Measurements from ENCODE around the gene TMEM143.

TMEM143 gene

GRCh38 chr19:48359123-48359522, 4.6 kb downstream of the TMEM143 start:
- Histone ChIP-seq H3K4me3 (no peak overlapping the region), H3K36me3 (replicated peaks) (no peaks in the 10 kb centered on the region; the same call in 1 of the 2 replicates), H3K4me1 (peaks cover 9% of the 10 kb centered on the region), H3K27me3 (ENCODE audit: low read depth) (no peaks in the 10 kb centered on the region), H3K9me3 (no peaks in the 10 kb centered on the region)
- no peak for DNase-seq (ENCODE audit: low spot score in 2 of 2)
- in situ Hi-C loops (cut with MboI; ENCODE audit: low sequenced_read_pairs), result no loop called here

DNA sequence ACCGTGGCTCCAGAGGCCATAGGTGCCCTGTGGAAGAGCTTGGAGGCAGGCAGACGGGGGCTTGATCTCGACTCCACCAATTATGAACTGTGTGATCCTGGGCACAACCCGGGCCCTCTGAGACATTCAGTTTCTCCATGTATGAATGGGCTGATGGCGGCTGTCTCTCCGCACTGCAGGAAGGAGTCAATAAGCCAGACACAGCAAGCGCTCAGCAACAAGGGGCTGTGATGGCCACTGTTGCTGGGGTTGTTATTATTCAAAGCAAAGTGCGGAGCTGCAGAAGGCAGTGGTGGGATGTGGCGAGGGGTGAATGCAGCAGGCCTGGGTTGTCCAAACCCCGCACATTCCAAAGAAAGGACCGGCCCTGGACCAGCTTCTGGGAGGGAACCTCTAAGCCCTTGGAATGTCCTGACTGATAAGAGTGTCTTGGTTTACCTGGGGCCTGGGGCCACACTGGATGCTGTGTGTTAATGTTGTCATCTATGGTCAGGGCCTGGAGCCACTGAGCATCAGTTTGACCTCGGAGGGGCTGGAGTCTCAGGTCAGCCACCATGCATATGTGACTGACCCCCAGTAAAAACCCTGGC, 8.3 kb downstream of the TMEM143 start:
- no peak for DNase-seq (ENCODE audit: low spot score in 2 of 2)
- Histone ChIP-seq H3K4me1 (no peaks in the 10 kb centered on the region), H3K36me3 (replicated peaks) (no peaks in the 10 kb centered on the region), H3K4me3 (no peak overlapping the region), H3K27me3 (ENCODE audit: low read depth) (no peaks in the 10 kb centered on the region), H3K9me3 (no peaks in the 10 kb centered on the region)
- in situ Hi-C loops (cut with MboI; ENCODE audit: low sequenced_read_pairs), result no loop called here

- in situ Hi-C loops (cut with MboI; ENCODE audit: low sequenced_read_pairs), result no loop called here
- H3K36me3 ChIP-seq (replicated peaks), result no peaks in the 10 kb centered on the region
- no peaks in the 10 kb centered on the region for H3K9me3 ChIP-seq
- H3K27me3 ChIP-seq (ENCODE audit: low read depth), result no peaks in the 10 kb centered on the region
- DNase-seq (ENCODE audit: low spot score in 2 of 2), result peak in 1 of 2 experiments; percentile 26
- H3K4me1 ChIP-seq, result no peaks in the 10 kb centered on the region
- H3K4me3 ChIP-seq, result no peak overlapping the region
Observed at GRCh38 chr19:48354332-48354992, 9.3 kb downstream of the TMEM143 start.

DNA sequence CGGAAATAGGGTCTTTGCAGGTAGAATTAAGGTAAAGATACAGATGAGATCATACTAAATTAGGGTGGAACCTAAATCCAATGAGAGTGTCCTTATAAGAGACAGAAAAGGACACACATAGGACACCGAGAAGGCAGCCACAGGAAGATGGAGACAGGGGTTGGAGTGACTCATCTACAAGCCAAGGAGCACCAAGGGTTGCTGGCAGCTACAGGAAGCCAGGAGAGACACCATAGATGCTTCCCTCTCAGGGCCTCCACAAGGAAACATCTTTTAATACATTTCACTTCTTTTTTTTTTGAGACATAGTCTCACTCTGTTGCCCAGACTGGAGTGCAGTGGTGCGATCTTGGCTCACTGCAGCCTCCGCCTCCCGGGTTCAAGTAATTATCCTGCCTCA, 10.1 kb downstream of the TMEM143 start:
- DNase-seq (ENCODE audit: low spot score in 2 of 2), result no peak
- Histone ChIP-seq H3K4me3 (no peak overlapping the region), H3K4me1 (no peaks in the 10 kb centered on the region), H3K9me3 (no peaks in the 10 kb centered on the region), H3K27me3 (ENCODE audit: low read depth) (no peaks in the 10 kb centered on the region), H3K36me3 (replicated peaks) (no peaks in the 10 kb centered on the region)
- in situ Hi-C loops (cut with MboI; ENCODE audit: low sequenced_read_pairs), result no loop called here

DNA sequence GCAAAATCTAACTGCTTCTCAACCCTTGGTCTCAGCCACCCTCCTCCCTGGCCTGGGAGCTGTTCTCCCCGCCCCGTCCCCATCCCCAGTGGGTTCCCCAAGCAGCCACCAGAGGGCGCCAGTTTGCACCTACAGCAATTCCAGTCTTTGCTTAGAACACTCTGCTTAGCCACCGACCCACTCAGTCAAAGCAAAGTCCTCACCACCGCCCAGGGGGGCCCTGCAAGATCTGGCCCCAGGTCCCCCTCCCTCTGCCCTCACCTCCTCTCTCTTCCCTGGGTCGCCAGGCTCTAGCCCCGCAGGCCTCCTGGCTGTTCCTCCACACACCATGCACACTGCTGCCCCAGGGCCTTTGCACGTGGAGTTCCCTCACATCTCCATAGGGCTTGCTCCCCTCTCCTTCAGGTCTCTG, 12.4 kb downstream of the TMEM143 start:
- Histone ChIP-seq H3K4me1 (no peaks in the 10 kb centered on the region), H3K4me3 (no peak overlapping the region), H3K27me3 (ENCODE audit: low read depth) (no peaks in the 10 kb centered on the region), H3K36me3 (replicated peaks) (no peaks in the 10 kb centered on the region), H3K9me3 (no peaks in the 10 kb centered on the region)
- DNase-seq (ENCODE audit: low spot score in 2 of 2), result peak; percentile 47 to 91
- in situ Hi-C loops (cut with MboI; ENCODE audit: low sequenced_read_pairs), result no loop called here

GRCh38 chr19:48350856-48351255, 12.9 kb downstream of the TMEM143 start:
- Histone ChIP-seq H3K9me3 (no peaks in the 10 kb centered on the region), H3K4me1 (no peaks in the 10 kb centered on the region), H3K36me3 (replicated peaks) (no peaks in the 10 kb centered on the region), H3K27me3 (ENCODE audit: low read depth) (no peaks in the 10 kb centered on the region), H3K4me3 (no peak overlapping the region)
- in situ Hi-C loops (cut with MboI; ENCODE audit: low sequenced_read_pairs), result no loop called here
- no peak for DNase-seq (ENCODE audit: low spot score in 2 of 2)

DNA sequence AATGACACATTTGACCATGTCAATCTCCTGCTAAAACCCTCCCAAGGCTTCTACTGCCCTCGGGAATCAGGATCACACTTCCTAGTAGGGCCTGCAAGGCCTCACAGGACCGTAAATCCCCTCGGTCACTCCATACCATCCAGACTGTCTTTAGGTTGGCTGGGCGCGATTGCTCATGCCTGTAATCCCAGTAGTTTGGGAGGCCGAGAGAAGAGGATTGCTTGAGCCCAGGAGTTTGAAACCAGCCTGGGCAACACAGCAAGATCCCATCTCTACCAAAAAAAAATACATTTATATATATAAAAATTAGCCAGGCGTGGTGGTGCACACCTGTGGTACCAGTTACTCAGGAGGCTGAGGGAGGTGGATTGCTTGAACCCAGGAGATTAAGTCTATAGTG, 15.0 kb downstream of the TMEM143 start:
- H3K9me3 ChIP-seq, result no peaks in the 10 kb centered on the region
- no peaks in the 10 kb centered on the region for H3K27me3 ChIP-seq (ENCODE audit: low read depth)
- in situ Hi-C loops (cut with MboI; ENCODE audit: low sequenced_read_pairs), result no loop called here
- no peaks in the 10 kb centered on the region for H3K36me3 ChIP-seq (replicated peaks)
- no peak for DNase-seq (ENCODE audit: low spot score in 2 of 2)
- no peak overlapping the region for H3K4me3 ChIP-seq
- H3K4me1 ChIP-seq, result no peaks in the 10 kb centered on the region

- H3K4me3 ChIP-seq, result no peak overlapping the region
- H3K27me3 ChIP-seq (ENCODE audit: low read depth), result no peaks in the 10 kb centered on the region
- in situ Hi-C loops (cut with MboI; ENCODE audit: low sequenced_read_pairs), result no loop called here
- H3K4me1 ChIP-seq, result no peaks in the 10 kb centered on the region
- no peaks in the 10 kb centered on the region for H3K9me3 ChIP-seq
- no peaks in the 10 kb centered on the region for H3K36me3 ChIP-seq (replicated peaks)
- no peak for DNase-seq (ENCODE audit: low spot score in 2 of 2)
Observed at GRCh38 chr19:48348045-48348444, 15.7 kb downstream of the TMEM143 start.

GRCh38 chr19:48346191-48346590, 17.5 kb downstream of the TMEM143 start:
- in situ Hi-C loops (cut with MboI; ENCODE audit: low sequenced_read_pairs), result no loop called here
- Histone ChIP-seq H3K27me3 (ENCODE audit: low read depth) (no peaks in the 10 kb centered on the region), H3K9me3 (no peaks in the 10 kb centered on the region), H3K4me3 (no peak overlapping the region), H3K36me3 (replicated peaks) (no peaks in the 10 kb centered on the region), H3K4me1 (no peaks in the 10 kb centered on the region)
- DNase-seq (ENCODE audit: low spot score in 2 of 2), result no peak

DNA sequence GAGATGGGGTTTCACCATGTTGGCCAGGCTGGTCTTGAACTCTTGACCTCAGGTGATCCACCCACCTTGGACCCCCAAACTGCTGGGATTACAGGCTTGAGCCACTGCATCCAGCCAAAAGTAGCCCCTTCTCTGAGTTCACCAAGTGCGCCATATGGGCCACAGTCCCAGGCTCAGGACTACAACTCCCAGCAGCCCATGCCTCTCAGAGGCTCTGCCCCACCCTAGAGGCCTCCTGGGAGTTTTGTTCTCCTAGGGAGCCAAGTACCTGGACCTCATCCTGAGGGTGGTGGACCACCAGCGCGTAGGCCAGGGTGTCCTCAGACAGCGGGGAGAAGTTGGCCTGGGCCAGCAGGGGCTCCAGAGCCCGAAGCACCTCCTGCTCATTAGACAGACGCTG, 18.8 kb downstream of the TMEM143 start:
- in situ Hi-C loops (cut with MboI; ENCODE audit: low sequenced_read_pairs), result no loop called here
- no peaks in the 10 kb centered on the region for H3K27me3 ChIP-seq (ENCODE audit: low read depth)
- no peaks in the 10 kb centered on the region for H3K9me3 ChIP-seq
- DNase-seq (ENCODE audit: low spot score in 2 of 2), result peak in 1 of 2 experiments; percentile 44
- no peaks in the 10 kb centered on the region for H3K4me1 ChIP-seq
- no peaks in the 10 kb centered on the region for H3K36me3 ChIP-seq (replicated peaks)
- no peak overlapping the region for H3K4me3 ChIP-seq

DNA sequence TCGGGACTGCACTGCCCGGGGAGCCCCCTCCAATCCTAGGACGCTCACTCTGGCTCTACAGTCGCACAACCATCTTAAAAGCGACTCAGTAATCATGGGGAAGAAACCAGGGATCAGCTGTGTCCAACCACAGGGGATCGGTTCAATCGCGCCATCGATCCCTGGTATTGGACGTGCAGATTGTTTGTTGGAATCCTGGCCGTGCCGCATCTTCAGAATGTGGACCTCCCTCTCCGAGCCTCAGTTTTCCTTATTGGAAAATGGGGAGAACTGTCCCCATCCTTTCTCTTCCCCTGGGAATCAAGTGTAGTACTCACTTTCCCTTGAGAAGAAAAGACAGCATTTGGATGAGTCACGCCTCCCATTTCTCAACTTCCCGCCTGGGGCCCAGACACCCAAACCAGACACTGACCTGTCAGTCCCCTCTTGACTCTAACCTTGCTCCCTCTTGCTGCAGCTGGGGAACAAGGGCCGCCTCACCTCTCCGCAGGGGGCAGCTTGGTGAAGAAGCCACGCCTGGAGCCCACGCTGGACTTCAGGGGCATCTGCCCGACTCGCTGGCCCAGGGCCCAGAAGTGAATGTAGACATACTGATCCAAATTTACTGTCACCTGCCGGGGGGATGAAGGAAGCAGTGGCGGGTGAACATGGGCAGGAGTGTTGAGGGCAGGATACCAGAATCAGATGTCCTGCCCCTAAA, 20.7 kb downstream of the TMEM143 start:
- DNase-seq (ENCODE audit: low spot score in 2 of 2), result no peak

DNA sequence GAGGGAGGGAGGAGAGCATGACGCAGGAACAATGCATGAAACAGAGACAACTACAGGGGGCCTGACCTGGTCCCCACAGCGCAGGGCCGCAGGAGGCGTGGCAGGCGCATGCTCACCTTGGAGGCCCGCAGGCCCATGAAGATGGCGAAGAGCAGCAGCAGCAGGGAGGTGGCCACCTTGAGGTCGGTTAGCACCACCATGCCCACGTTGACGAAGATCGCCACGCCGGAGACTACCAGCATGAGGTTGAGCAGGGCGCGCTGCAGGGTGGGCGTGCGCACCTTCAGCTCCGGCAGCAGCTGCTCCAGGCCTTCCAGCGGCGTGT, 21.4 kb downstream of the TMEM143 start:
- Histone ChIP-seq H3K4me1 (no peaks in the 10 kb centered on the region), H3K9me3 (no peaks in the 10 kb centered on the region), H3K36me3 (replicated peaks) (no peaks in the 10 kb centered on the region), H3K27me3 (ENCODE audit: low read depth) (no peaks in the 10 kb centered on the region), H3K4me3 (no peak overlapping the region)
- DNase-seq (ENCODE audit: low spot score in 2 of 2), result no peak
- in situ Hi-C loops (cut with MboI; ENCODE audit: low sequenced_read_pairs), result no loop called here

More for the DNA sequence above, 20.7 kb downstream of the TMEM143 start:
- no peaks in the 10 kb centered on the region for H3K27me3 ChIP-seq (ENCODE audit: low read depth)
- H3K9me3 ChIP-seq, result no peaks in the 10 kb centered on the region
- no peaks in the 10 kb centered on the region for H3K4me1 ChIP-seq
- no peaks in the 10 kb centered on the region for H3K36me3 ChIP-seq (replicated peaks)
- in situ Hi-C loops (cut with MboI; ENCODE audit: low sequenced_read_pairs), result no loop called here
- H3K4me3 ChIP-seq, result no peak overlapping the region

GRCh38 chr19:48341515-48342413, 22.0 kb downstream of the TMEM143 start:
- Histone ChIP-seq H3K4me1 (no peaks in the 10 kb centered on the region), H3K36me3 (replicated peaks) (no peaks in the 10 kb centered on the region), H3K4me3 (no peak overlapping the region), H3K27me3 (ENCODE audit: low read depth) (no peaks in the 10 kb centered on the region), H3K9me3 (no peaks in the 10 kb centered on the region)
- no peak for DNase-seq (ENCODE audit: low spot score in 2 of 2)
- in situ Hi-C loops (cut with MboI; ENCODE audit: low sequenced_read_pairs), result no loop called here

DNA sequence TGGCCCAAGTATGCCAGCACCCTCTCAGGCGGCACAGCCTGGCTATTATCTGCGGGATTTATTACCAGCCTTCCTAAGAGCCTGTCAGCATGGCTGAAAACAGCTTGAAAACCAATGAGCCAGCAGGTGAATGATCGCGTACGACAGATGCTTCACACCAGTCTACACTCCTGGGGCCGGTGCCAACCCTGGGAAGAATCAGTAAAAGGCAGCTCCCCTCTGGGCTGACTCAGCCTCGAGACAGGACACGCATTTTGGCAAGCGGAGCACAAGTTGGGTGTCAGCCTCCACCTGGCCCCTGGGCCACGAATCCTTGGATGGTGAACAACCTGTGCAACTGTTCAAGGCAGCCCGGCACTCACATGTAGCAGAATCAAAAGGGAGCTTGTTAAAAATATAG, 22.7 kb downstream of the TMEM143 start:
- in situ Hi-C loops (cut with MboI; ENCODE audit: low sequenced_read_pairs), result no loop called here
- H3K36me3 ChIP-seq (replicated peaks), result no peaks in the 10 kb centered on the region
- no peak for DNase-seq (ENCODE audit: low spot score in 2 of 2)
- no peaks in the 10 kb centered on the region for H3K27me3 ChIP-seq (ENCODE audit: low read depth)
- no peaks in the 10 kb centered on the region for H3K9me3 ChIP-seq
- no peaks in the 10 kb centered on the region for H3K4me1 ChIP-seq
- H3K4me3 ChIP-seq, result no peak overlapping the region
